ENCODE data around the gene DROSHA.

DNA sequence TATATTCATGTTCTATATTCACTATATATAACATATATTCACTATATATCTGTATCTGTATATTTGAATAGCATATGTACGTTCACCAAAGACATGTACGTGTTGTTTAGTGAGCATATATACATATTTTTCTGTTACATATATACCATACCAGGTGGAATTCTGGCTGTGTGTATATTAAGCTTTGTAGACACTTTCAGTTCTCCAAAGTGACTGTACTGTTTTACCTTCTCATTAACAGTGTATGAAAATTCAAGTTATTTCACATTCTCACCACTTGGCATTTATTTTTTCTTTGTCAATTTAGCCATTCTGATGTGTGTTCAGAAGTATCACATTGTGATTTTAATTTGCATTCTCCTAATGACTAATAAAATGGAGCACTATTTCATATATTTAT, 52.2 kb downstream of the DROSHA start:
- TF ChIP-seq, protein P1, sequence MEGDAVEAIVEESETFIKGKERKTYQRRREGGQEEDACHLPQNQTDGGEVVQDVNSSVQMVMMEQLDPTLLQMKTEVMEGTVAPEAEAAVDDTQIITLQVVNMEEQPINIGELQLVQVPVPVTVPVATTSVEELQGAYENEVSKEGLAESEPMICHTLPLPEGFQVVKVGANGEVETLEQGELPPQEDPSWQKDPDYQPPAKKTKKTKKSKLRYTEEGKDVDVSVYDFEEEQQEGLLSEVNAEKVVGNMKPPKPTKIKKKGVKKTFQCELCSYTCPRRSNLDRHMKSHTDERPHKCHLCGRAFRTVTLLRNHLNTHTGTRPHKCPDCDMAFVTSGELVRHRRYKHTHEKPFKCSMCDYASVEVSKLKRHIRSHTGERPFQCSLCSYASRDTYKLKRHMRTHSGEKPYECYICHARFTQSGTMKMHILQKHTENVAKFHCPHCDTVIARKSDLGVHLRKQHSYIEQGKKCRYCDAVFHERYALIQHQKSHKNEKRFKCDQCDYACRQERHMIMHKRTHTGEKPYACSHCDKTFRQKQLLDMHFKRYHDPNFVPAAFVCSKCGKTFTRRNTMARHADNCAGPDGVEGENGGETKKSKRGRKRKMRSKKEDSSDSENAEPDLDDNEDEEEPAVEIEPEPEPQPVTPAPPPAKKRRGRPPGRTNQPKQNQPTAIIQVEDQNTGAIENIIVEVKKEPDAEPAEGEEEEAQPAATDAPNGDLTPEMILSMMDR (IDR thresholded peaks at IDR 0.05): no peak
- TF ChIP-seq POLR2AphosphoS5 (IDR thresholded peaks at IDR 0.05): no peak
- no peak for TF ChIP-seq POLR2A (IDR thresholded peaks at IDR 0.05)
- TF ChIP-seq EP300 (IDR thresholded peaks at IDR 0.05): no peak

All from stomach (tissue), 4 donors.